Activated CD8-positive, alpha-beta memory T cell treated with anti-CD3 and anti-CD28 coated beads for 1 hour (primary cell): ENCODE measurements around the gene CLEC6A.
"Not testable (repeated sequence)": the region's sequence is repeated elsewhere in the genome, so short reads cannot be mapped to it uniquely, and the experiment has no call there.

ENCODE experiments used
- DNase-seq, 2 donors: peaks; one replicate each; pipeline ENCODE4 v3.0.0-alpha.2; 2020; ENCODE audit warnings: low read depth in 1 of 2; ENCODE audit errors: extremely low read depth in 1 of 2

Gene CLEC6A

DNA sequence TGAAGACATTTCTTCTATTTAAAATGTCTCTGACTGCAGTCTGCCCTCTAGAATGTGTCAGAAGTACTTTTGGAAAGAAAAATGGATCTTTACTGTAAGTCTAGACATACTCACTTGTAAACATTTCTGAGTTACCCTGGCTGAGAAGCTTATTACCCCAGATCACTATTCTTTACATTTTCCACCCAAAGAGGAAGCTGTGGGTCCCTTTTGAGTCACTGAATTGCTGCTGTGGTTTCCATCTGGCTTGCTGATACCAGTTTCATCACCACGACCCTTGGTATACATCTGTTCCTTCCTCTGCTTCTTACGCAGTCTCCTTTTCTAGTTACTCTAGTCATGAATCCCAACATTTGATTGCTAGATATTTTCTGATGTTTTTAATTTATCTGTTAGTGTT lies 37.3 kb downstream of the CLEC6A start:
- DNase-seq = no peak

DNA sequence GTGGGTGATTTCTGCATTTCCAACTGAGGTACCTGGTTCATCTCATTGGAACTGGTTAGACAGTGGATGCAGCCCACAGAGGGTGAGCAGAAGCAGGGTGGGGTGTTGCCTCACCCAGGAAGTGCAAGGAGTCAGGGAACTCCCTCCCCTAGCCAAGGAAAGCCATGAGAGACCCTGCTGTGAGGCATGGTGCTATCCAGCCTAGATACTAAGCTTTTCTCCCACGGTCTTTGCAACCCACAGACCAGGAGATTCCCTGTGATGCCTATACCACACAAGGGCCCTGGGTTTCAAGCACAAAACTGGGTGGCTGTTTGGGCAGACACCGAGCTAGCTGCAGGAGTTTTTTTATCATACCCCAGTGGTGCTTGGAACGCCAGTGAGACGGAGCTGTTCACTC lies 39.9 kb downstream of the CLEC6A start:
- not testable (repeated sequence) for DNase-seq

DNA sequence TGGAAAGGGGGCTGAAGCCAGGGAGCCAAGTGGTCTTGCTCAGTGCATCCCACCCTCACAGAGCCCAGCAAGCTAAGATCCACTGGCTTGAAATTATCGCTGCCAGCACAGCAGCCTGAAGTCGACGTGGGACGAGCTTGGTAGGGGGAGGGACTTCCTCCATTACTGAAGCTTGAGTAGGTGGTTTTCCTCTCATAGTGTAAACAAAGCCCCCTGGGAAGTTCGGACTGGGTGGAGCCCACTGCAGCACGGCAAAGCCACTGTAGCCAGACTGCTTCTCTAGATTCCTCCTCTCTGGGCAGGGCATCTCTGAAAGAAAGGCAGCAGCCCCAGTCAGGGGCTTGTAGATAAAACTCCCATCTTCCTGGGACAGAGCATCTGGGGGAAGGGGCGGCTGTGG lies 40.3 kb downstream of the CLEC6A start:
- not testable (repeated sequence) for DNase-seq

DNA sequence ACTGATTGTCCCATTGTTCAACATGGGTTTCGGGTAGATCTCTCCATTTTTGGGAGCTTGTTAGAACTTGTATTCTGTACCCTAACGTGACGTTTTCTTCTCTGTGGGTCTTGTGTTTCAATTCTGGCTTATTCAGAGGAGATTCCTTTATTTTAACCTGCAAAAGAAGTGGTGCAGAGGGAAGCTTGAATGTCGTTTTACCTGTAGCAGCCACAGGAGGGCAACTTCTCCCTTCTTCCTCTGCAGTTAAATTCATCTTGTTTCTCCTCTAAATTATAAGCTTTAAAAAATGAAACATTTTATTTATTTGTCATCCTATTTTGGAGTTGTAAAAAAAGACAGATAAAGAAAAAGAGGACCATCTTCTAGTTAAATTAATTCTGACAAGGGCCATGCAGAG lies 43.9 kb downstream of the CLEC6A start:
- DNase-seq = no peak

DNA sequence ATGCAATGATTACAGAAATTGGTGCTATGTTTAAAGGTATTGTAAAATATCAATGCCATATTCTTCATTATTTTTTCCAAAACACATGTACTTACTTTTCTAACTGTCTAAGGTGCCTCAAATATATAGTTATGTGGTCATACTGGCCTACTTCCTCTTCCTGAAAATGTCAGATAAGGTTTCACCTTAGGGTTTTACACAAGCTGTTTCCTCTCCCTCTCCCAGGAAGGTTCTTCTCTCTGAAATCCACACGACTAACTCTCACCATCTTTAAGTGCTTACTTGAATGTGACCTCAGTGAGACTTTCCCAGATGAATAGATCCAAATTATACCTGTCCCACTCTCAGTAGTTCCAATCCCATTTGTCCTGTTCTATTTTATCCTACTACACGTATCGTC lies 46.0 kb downstream of the CLEC6A start:
- no peak for DNase-seq

DNA sequence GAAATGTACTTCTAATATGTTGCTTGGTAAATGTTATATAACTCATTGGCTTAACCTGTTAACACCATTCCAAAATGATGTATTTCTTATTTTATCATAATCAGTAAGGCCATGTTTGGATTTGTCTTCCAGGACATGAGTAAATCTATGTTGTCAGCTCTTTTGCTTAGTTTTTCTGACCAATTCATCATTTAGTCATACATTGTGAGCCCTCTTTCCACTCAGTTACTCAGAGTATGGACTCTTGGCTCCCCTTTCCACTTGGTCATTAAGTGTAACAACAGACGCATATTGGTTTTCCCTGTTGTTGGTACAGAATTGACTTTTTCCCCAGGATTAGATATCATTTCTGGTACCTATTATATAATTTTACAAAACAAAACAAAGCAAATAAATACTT lies 48.6 kb downstream of the CLEC6A start:
- no peak for DNase-seq

DNA sequence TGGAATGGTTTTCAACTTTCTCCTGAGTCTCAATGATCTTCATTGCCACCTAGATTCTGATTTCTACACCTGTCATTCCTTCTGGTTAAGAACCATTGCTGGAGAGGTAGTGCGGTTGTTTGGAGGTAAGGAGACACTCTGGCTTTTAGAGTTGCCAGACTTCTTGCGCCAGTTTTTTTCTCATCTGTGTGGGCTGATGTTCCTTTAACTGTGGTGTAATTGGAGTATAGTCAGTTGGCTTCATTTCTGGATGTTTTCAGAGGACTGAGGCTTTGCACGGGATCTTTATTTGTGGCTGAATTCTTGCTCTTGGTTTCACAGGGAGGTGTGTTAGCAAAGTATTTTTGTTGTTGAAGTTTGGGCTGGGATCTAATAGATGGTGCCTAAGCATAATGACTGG lies 51.8 kb downstream of the CLEC6A start:
- no peak for DNase-seq

DNA sequence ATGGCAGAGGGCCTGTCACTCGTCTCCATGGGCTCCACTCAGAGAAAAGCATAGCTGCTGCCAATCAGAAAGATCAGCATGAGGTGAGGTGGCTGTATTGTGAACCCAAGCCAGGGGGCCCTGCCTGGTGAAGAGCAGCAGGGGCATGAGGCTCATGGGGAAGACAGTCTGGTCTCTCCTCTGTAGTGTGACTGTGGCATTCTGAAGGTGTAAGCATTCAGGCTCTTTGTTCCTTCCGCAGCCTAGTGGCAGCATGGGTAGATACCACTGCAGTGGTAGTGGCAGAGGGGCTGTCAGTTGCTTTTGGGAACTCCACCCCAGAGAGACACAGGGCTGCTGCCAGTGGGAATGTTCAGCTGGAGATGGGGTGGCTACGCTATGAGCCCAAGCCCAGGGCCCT lies 52.5 kb downstream of the CLEC6A start:
- no peak for DNase-seq

DNA sequence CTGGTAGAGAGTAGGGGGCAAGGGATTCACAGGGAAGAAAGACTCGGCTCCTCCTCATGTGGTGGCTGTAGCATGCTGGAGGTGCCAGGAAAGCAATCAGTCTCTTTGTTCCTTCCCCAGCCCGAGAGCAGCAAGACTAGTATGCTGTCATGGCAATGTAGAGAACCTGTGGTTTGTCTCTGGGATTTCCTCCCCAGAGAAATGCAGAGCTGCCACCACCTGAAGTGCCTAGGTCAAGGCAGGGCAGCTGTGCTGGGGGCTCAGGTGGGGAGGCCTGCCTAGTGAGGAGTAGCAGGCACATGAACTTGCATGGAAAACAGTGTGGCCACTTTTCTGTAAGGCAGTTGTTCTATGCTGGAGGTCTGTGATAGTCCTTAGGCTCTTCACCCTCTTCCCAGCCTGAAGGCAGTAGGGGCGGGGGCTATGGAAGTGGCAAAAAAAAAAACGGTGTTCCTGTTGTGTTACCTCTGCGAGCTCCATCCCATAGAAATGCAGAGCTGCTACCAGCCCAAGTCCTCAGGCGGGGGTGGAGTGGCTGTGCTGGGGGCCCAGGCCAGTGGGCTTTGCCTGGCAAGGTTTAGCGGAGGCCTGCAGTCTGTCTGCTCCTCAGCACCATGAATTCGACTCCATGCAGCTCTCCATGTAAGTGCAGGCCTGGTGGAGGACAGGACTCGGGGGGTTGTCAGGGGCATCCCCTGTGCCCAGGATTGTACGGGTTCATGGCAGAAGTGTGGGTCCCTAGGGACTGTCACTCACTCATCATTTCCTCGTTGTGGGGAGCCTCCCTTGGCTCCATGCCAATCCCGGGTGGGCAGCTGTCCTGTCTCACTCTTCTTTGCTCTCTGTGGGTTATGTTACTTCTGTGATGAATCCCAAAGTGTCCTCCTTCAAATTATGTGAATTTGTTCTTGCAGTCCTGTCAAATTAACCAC lies 53.4 kb downstream of the CLEC6A start:
- no peak for DNase-seq

DNA sequence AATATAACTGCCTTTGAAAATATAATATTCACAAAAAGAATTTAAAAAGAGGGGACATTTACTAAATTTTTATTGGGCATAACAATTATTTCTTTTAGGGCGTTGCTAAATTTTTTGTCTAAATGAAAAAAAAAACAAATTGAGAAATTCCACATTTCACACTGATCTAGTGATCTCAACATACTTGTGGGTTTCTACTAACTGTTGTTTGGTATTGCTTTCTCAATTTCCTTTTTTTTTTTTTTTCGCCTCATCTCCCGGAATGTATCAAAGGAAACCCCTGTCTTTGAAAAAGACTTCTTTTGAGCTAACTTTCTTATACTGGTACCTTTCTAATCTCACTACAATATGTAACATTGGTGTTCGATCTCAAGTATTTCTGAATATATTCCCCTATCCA lies 57.5 kb downstream of the CLEC6A start, which contains the start of gene CLEC4D:
TSS of gene CLEC4D (plus strand) at position 248 of the 400 bp plus-strand sequence. CDS start 230 bp downstream, outside the sequence.
- no peak for DNase-seq

DNA sequence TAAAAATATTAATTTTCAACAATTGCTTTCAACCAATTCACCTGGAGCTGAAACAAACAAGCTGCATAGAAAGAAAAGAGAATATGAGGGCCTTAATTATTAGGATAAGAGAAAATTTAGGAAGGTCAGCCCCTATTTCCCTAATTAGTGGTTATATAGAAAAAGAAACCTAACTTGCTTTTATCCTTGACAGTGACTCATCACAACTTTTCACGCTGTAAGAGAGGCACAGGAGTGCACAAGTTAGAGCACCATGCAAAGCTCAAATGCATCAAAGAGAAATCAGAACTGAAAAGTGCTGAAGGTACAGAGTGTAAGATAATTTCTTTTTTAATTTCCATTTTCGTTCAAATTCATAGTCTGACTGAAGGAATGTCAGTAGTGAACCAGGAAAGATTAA lies 62.2 kb downstream of the CLEC6A start:
- no peak for DNase-seq

DNA sequence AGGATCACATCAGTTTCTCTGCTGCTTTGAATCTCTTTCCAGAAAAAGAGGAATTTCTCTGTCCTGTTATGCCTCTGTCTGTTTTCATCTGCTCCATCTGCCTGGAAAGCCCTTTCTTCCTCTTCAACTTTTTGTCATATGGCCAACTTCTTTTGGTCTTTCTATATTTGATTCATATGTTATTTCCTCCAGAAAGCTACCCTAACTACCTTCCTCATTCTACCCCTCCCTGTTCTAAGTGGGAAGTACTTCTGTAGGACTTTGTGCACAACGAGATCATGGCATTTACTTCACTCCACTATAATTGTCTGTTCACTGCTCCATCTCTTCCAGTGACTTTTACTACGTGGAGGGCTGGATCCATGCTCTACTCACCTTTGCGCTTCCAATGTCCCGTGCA lies 63.4 kb downstream of the CLEC6A start:
- no peak for DNase-seq

DNA sequence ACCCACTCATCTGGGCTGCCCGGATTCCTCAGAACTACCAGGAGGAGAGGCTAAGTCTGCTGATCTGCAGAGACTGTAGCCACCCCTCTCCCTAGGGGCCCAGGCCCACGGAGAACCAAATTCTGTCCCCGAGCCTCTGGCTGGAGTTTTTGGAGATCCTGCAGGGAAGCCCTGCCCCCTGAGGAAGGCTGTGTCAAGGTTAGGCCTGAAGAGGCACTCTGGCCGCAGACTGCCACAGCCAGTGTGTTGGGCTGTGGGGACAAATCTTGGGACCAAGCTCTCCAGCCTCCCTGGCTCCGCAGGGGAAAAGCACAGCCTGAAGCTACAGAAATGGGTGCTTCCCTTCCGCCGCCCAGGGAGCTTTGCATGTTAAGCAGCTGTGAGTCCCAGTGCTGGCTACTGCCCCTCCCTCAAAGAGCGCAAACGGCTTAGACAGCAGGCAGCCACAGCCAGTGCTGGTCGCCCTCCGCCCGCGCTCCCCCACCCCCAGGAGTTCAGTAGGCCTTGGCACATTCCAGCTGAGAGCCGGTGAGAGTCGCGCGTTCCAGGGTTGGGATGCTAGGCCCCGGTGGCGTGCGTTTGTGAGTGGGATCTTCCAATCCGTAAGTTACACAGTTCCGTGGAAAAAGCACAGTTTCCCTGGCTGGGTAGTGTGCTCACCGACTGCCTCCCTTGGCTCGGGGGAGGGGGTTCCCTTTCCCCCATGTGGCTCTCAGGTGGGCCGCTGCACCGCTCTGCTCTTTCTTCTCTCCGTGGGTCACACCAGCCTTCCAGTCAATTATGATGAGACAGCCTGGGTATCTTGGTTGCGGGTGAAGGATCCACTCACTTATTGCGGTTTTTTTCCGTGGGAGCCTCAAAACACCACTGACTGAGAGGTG lies 71.7 kb downstream of the CLEC6A start:
- DNase-seq = no peak
